Measurements from ENCODE around the gene TFF3. TPM values are rescaled to one million over a fixed set of nuclear protein-coding genes. Genes with fewer than 3 reads are reported as not detected.

Gene TFF3
- total RNA-seq, 1 donor = not detected

GRCh38 chr21:42272984-42273600 lies 42.1 kb downstream of the TFF3 start:
- no peak for DNase-seq (ENCODE audit: low read depth in 2 of 3, low spot score in 2 of 3)

- no peak for DNase-seq (ENCODE audit: low read depth in 2 of 3, low spot score in 2 of 3)
These were observed 42.9 kb downstream of the TFF3 start for GRCh38 chr21:42272109-42272962.

GRCh38 chr21:42271065-42271464 lies 44.1 kb downstream of the TFF3 start:
- DNase-seq (ENCODE audit: low read depth in 2 of 3, low spot score in 2 of 3) = no peak

GRCh38 chr21:42269386-42269785 lies 45.8 kb downstream of the TFF3 start:
- DNase-seq (ENCODE audit: low read depth in 2 of 3, low spot score in 2 of 3) = peak in 2 of 3 donors; percentile 46 to 64

- DNase-seq (ENCODE audit: low read depth in 2 of 3, low spot score in 2 of 3) = peak in 1 of 3 donors; percentile 31
These were observed 48.1 kb downstream of the TFF3 start for GRCh38 chr21:42266971-42267556.

- DNase-seq (ENCODE audit: low read depth in 2 of 3, low spot score in 2 of 3) = no peak
These were observed 49.9 kb downstream of the TFF3 start for GRCh38 chr21:42265231-42265812.

DNA sequence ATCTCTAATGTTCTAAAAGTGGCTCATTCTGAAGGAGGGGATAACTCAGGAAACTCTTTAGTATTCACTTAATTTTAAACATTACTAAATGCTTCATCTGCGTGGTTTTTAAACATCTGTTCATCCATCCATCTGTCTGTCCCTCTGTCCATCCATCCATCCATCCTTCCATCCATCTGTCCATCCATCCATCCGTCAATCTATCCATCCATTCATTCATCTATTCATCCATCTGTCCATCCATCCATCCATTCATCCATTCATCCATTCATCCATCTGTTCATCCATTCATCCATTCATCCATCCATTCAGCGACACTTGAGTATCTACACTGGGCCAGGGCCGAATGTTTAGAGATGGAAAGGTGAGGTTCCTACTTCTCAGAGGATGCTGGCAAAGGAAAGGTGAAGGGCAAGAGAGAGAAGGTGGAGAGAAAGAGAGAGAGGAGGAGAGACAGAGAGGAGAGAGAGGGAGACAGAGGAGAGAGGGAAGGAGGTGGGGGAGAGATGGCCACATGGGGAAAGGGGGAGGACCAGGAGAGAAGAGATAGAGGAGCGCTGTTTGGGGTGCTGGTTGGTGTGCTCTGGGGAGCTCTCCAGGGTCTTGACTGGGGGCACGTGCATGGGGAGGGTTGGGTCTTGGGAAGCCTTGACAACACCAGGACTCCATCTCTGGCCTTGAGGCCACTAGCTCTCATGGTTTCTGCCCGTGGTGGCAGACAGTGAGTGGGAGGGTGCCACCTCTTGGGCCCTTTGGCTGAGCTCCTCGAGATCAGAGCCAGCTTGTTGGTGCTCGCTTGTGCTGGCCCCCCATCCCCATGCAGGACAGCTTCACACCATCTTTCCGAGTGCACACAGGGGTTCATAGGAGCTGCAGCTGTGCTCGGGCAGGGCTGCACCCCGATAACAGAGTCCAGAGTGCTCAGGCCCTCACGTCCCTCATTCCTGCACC lies 50.7 kb downstream of the TFF3 start:
- DNase-seq (ENCODE audit: low read depth in 2 of 3, low spot score in 2 of 3) = no peak

DNA sequence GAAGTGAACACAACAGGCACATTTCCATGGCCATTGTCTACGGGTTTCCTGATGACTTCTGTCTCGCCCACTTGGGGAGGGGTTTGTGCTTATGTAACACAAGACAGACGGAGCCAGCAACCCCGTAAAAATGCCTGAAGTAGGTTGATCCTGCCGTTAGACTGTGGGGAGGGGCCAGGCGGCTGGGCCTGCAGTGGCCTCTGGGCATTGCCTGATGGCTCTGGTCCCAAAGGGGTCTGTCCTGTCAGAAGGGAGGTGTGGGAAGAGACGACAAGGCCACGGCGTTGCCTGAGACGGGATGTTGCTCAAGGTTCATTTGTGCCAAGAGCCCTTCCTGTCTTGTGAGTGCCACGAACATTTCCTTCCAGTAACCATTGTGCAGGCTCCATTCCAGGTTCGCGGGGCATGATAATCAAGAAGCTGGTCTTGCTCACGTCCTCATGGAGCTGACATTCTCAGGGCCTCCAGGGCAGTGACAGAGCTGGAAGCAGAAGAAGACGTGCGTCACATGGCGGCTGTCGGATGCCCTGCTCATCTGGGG lies 51.5 kb downstream of the TFF3 start:
- DNase-seq (ENCODE audit: low read depth in 2 of 3, low spot score in 2 of 3) = peak in 1 of 3 donors; percentile 59

DNA sequence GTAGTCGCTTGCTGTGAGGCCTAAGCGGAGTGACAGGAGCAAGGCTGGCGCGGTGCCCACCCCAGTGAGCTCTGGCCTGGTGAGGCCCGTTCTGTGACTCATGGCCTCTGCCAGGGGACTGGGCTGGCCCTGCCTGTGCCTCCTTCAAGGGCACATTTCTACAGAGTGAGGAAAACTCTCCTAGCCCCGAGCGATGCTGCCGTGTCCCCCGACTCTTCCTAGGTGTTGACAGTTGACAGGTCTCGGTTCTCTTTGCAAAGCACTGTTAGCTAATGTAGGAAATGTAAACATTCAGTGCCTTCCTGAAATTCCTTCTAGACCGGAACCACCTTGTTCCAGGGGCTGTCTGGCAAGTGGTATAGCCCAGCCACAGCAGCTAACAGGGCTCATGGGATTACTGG lies 52.4 kb downstream of the TFF3 start:
- DNase-seq (ENCODE audit: low read depth in 2 of 3, low spot score in 2 of 3) = peak in 2 of 3 donors; percentile 84 to 85

DNA sequence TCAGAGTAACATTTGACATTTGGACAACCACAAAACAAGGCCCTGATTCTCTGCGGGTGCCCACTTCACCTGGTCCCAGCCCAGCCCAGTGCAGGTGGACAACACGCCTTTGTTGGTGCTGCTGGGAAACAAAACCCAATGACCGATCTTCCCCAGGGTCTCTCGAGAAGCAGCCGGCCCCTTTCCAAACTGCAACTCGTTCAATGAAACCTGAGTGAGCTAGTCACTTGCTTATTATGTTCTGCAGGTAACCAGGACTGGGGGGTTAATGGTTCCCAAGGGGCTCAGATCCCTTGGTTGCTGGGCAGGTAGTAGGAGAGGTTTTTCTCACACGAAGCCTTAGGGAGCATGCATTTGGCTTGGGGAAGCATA lies 53.4 kb downstream of the TFF3 start:
- no peak for DNase-seq (ENCODE audit: low read depth in 2 of 3, low spot score in 2 of 3)

Other genes with a start within 250 kb of the TFF3 start
- gene UMODL1, start 244.1 kb downstream of the TFF3 start, total RNA-seq = 2.4 TPM
- gene ABCG1, start 96.3 kb downstream of the TFF3 start, total RNA-seq = 45.5 TPM
- gene TFF2, start 35.6 kb upstream of the TFF3 start, total RNA-seq = not detected
- not detected for gene TFF1, start 51.1 kb upstream of the TFF3 start, total RNA-seq
- gene TMPRSS3, start 80.6 kb upstream of the TFF3 start, total RNA-seq = not detected
- gene UBASH3A, start 88.5 kb upstream of the TFF3 start, total RNA-seq = 1.6 TPM
- gene RSPH1, start 180.8 kb upstream of the TFF3 start, total RNA-seq = 0.81 TPM
- gene SLC37A1, start 198.4 kb upstream of the TFF3 start, total RNA-seq = 50.9 TPM

Data from hematopoietic multipotent progenitor cell (in vitro differentiated cells).